GM12892 (cell line): ENCODE data around the gene TIMM50.
A peak's percentile ranks its signal among the peaks of the same experiment; 100 is the strongest.
"Not testable (repeated sequence)": the region's sequence is repeated elsewhere in the genome, so short reads cannot be mapped to it uniquely, and the experiment has no call there.

ENCODE experiments used
- DNase-seq: peaks from one replicate; pipeline ENCODE4 v3.0.0; 2011; ENCODE audit not compliant: insufficient read length
- FAIRE-seq: peaks from 2 replicates; lab custom pipeline; 2011; peaks lifted over from hg19 to GRCh38; lab: Jason Lieb, UNC
- POLR2A ChIP-seq: IDR thresholded peaks from 2 replicates; pipeline ENCODE4 v1.6.1; 2011; ENCODE audit warnings: low read depth, low read length, control low read depth
- POLR2AphosphoS5 ChIP-seq: IDR thresholded peaks from 2 replicates; pipeline ENCODE4 v1.6.1; 2011; ENCODE audit warnings: low read depth, low read length, control low read depth
- TAF1 ChIP-seq: IDR thresholded peaks from 2 replicates; pipeline ENCODE4 v1.6.1; 2011; ENCODE audit warnings: low read depth, mild to moderate bottlenecking, control low read depth, low read length, borderline replicate concordance

TIMM50 gene

DNA sequence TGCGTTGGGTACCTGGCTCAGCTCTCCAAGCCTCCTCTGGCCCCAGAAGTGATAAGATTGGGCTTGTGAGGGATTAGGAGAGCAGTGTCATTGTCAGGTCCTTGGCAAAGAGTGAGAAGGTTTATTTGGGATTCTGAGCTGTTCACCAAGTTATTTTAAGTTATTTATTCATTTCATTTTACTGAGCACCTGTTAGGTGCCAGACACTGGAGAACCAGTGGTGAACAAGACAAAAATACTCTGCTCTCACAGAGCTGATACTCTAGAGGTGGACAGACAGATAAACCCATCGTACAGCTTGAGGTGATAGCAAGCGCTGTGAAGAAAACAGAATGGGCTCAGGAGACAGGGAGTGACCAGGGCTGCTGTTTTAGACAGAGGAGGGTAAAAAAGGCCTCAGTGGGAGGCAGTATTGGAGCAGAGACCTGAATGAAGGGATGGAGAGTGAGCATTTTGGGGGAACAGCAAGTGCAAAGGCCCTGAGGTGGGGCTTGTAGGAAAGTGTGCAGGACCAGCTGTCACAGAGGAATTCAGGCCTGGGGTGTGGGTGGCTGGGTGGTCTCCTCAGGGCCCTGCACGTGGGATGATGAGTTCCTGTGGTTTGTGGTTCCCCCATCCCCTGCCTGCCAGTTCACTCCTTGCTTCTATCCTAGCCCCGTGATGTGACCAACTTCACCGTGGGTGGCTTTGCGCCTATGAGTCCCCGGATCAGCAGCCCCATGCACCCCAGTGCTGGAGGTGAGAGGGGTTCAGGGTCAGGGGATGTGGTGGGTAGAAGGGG is 8.7 kb upstream of the TIMM50 start:
- FAIRE-seq (no peak), DNase-seq (no peak)
- TF ChIP-seq POLR2AphosphoS5: no peak
- TF ChIP-seq POLR2A: no peak
- TF ChIP-seq TAF1: no peak

DNA sequence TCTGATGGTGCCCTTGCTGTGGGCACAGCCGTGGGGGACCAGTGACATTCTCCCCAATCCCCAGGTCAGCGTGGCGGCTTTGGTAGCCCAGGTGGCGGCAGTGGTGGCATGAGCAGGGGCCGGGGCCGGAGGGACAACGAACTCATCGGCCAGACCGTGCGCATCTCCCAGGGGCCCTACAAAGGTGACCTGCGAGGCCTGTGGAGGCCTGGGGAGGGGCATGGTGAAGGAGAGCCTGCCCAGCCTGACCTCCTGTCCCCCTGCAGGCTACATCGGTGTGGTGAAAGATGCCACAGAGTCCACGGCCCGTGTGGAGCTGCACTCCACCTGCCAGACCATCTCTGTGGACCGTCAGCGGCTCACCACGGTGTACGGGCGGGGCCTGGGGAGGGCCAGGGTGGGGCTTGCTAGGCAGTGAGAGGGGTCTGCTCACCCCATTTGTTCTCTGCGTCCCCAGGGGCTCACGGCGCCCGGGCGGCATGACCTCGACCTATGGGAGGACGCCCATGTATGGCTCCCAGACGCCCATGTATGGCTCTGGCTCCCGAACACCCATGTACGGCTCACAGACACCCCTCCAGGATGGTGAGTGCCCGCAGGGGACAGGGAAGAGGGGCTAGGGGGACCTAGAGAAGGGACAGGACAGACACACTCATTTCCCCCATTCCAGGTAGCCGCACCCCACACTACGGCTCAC is 7.7 kb upstream of the TIMM50 start:
- TF ChIP-seq POLR2A: no peak
- DNase-seq: no peak
- no peak for FAIRE-seq

DNA sequence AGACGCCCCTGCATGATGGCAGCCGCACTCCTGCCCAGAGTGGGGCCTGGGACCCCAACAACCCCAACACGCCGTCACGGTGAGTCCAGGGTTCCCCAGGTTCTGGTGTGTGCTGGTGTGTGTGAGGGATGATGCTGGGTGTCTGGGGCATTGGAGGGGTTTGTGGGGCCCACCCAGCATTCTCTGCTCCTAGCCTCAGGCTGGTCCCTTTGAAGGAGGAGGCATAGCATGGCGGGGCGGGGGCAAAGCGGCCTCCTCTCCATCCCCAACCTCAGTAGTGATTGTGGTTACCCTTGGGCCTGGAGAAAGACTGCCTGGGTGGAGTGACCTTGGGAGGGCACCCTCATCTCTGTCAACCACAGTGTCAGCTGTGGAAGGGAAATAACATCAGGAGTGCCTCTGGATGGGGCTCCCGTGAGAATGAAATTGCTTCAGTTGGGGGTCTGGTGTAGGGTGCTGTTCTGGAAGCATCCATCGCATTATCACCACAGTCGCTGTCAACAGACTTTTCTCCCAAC is 7.1 kb upstream of the TIMM50 start:
- no peak for TF ChIP-seq TAF1
- TF ChIP-seq POLR2A: no peak
- TF ChIP-seq POLR2AphosphoS5: no peak
- DNase-seq (no peak), FAIRE-seq (no peak)

DNA sequence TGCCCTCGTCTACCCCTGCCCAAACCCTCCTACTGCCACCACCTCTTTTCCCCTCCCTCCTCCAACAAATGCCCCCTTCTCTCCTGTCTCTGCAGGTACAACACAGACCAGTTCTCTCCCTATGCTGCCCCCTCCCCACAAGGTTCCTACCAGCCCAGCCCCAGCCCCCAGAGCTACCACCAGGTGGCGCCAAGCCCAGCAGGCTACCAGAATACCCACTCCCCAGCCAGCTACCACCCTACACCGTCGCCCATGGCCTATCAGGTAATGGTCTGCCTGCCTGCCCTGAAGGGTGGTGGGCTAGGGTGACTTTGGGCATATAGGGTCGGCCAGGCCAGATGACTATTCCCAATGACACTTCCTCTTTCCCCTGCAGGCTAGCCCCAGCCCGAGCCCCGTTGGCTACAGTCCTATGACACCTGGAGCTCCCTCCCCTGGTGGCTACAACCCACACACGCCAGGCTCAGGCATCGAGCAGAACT is 6.5 kb upstream of the TIMM50 start:
- TF ChIP-seq POLR2A (no peak), POLR2AphosphoS5 (no peak), TAF1 (no peak)
- peak; percentile 81 for FAIRE-seq
- DNase-seq: peak; percentile 59

DNA sequence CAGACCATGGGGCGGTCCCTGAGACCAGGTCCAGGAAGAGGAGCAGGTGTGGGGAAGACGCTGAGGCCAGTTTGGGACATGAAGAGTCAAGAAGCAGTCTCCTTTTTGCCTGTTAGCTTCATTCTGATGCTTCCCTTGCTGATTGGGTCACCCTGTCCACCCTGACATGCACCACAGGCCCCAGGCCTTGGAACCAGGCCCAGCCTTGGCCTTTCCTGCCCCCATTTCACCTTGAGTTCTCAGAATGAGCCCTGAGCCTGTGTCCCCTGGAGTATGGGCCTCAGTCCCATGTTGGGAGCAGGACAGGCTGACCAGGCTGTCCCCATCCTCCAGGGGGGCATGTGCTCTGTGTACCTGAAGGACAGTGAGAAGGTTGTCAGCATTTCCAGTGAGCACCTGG is 4.9 kb upstream of the TIMM50 start:
- FAIRE-seq (no peak), DNase-seq (no peak)
- TF ChIP-seq POLR2AphosphoS5 (no peak; the same call in 1 of the 2 replicates), TAF1 (no peak), POLR2A (no peak)

DNA sequence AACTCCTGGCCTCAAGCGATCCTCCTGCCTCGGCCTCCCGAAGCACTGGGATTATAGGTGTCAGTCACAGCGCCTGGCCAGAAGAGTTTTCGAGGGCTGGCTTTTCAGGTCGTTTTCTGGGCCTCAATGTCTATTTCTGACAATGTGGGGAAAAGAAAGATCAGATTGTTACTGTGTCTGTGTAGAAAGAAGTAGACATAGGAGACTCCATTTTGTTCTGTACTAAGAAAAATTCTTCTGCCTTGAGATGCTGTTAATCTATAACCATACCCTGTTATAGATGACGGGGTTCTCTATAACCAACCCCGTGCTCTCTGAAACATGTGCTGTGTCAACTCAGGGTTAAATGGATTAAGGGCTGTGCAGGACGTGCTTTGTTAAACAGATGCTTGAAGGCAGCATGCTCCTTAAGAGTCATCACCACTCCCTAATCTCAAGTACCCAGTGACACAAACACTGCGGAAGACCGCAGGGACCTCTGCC is 1.3 kb upstream of the TIMM50 start:
- not testable (repeated sequence) for FAIRE-seq, DNase-seq

DNA sequence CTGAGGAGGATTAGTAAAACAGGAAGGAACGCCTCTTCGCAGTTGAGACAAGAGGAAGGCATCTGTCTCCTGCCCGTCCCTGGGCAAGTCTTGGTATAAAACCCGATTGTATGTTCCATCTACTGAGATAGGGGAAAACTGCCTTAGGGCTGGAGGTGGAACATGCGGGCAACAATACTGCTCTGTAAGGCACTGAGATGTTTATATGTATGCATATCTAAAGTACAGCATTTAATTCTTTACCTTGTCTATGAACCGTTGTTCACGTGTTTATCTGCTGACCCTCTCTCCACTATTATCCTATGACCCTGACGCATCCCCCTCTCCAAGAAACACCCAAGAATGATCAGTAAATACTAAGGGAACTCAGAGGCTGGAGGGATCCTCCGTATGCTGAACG is 722 bp upstream of the TIMM50 start:
- TF ChIP-seq POLR2A (no peak), POLR2AphosphoS5 (no peak), TAF1 (no peak)
- FAIRE-seq (peak; percentile 51), DNase-seq (no peak)

DNA sequence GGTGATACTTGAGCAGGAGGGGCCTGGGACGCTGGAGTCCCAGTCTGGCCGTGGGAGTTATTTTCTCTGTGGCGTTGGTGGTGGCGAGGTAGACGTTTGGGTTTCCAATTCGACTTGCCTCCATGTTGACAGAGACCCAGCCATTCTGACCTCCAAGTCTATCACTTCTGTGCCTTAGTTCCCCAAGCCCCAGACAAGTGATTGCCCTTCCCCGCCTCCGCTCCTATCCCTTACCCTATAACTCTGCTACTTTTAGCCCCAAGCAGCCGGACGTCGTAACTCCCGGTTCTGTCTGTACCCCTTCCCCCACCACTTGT is 549 bp downstream of the TIMM50 start:
- no peak for DNase-seq
- peak; percentile 38 for FAIRE-seq
- TF ChIP-seq POLR2AphosphoS5 (no peak), TAF1 (no peak), POLR2A (no peak)

DNA sequence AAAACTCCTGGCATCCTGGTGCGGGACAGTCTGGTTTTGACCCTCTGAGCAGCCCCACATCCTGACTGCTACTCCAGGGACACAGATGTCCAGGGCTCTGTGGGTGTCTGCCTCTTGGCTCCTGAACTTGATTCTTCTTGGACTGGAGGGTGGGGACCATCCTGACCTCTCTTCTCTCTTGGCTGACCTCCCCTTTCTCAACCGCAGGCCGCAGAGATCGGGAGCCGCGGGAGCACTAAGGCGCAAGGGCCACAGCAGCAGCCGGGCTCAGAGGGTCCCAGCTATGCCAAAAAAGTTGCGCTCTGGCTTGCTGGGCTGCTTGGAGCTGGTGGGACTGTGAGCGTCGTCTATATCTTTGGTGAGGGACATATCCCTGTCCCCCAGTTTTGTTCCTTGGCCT is 1.0 kb downstream of the TIMM50 start:
- no peak for TF ChIP-seq TAF1
- no peak for TF ChIP-seq POLR2A
- no peak for TF ChIP-seq POLR2AphosphoS5
- FAIRE-seq (no peak), DNase-seq (no peak)

DNA sequence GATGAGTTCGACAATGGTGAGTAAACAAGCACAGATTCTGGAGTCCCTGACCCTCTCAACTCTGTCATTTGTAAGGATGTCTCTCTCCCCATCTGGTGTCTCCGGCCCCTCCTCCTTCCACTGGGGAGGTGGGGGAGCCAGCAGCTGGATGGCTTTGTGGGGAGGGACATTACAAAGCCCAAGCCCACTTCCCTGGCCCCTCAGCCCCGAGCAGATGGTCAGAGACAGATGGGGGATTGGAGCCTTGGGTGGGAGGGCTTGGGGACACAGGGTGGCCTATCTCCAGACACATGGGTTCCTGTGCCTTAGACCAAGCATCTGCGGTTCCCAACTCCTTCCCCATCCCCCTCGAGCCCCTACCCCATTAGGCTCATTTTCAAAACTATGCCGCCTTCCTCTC is 2.5 kb downstream of the TIMM50 start:
- TF ChIP-seq POLR2AphosphoS5 (no peak), POLR2A (no peak), TAF1 (no peak)
- no peak for FAIRE-seq

DNA sequence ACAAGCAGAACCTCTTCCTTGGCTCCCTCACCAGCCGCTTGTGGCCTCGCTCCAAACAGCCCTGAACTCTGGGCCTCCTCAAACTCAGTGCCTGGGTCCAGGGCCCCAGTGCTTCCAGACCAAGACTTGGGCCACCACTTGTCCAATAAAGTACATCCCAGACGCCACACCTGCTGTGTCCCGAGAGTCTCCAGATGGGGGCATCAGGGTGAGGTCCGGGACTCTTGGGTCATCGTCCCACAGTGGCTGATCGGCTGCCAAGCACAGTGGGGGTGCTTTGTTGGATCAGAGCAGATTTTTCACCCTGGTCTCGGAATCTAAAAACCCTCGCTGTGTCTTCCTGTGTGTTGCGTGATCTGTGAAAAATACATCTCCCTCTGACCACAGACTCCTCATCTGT is 9.1 kb downstream of the TIMM50 start:
- DNase-seq (no peak), FAIRE-seq (no peak)
- TF ChIP-seq TAF1 (no peak), POLR2A (no peak), POLR2AphosphoS5 (no peak)

More for the DNA sequence above, 2.5 kb downstream of the TIMM50 start:
- DNase-seq: no peak

DNA sequence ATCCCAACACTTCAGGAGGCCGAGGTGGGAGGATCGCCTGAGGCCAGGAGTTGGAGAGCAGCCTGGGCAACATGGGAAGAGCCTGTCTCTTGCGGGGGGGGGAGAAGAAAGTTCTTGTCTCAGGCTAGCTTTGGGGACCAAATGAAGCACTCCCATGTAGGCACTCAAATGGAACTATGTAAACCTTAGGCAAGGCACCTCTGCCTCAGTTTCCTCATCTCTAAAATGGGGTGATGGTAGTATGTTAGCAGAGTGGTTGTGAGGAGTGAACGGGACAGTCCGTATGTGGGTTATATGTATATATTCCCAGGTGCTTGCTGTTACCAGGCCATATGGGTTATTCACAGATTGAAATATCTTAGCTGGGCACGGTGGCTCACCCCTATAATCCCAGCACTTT is 11.6 kb downstream of the TIMM50 start:
- TF ChIP-seq POLR2A: peak; percentile 46; the same call in 1 of the 2 replicates
- peak; percentile 63; the same call in 1 of the 2 replicates for TF ChIP-seq POLR2AphosphoS5
- no peak for TF ChIP-seq TAF1
- no peak for FAIRE-seq

More for the DNA sequence above, 11.6 kb downstream of the TIMM50 start:
- DNase-seq: no peak
